HG03342 (cell line): ENCODE data around the gene EXOC2.

ENCODE experiments used
- ATAC-seq: cut with Tn5 transposase; IDR thresholded peaks from one replicate; pipeline ENCODE4 v1.9.1; 2021; ENCODE audit warnings: mild to moderate bottlenecking, moderate library complexity; ENCODE audit not compliant: unreplicated experiment

Gene EXOC2

GRCh38 chr6:692858-693722, at the start of gene EXOC2:
TSS of gene EXOC2 (minus strand) at chr6:693139. CDS start at chr6:637818, 55,321 bp downstream.
- peak; percentile 87 for ATAC-seq

DNA sequence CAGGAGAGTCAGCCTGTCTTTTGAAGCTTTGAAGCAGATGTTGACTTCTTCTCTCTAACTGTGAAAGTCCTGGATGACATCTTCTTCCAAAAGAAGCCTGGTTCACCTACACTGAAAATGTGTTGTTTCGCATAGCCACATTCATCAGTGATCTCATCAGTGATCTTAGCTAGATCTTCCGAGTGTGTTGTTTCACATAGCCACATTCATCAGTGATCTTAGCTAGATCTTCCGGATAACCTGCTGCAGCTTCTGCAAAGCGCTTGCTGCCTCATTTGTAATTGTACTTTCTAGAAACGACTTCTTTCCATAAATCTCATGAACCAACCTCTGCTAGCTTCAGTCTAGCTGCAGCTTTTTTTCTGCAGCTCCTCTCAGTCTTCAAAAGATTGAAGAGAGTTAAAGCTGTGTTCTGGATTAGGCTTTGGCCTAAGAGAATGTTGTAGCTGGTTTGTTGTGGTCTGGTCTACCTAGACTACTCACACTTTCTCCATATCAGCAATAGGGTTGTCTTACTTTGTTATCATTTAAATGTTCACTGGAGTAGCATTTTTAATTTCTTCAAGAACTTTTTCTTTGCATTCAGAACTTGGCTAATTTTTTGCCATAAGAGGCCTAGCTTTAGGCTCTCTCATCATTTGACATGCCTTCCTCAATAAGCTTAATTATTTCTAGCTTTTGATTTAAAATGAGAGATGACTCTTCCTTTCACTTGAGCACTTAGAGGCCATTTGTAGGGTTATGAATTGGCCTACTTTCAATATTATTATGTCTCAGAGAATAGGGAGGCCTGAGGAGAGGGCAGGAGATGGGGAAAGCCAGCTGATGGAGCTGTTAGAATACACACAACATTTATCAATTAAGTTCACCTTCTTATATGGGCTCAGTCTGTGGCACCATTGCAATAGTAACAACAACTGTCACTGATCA, 48.7 kb upstream of the EXOC2 start:
- no peak for ATAC-seq

DNA sequence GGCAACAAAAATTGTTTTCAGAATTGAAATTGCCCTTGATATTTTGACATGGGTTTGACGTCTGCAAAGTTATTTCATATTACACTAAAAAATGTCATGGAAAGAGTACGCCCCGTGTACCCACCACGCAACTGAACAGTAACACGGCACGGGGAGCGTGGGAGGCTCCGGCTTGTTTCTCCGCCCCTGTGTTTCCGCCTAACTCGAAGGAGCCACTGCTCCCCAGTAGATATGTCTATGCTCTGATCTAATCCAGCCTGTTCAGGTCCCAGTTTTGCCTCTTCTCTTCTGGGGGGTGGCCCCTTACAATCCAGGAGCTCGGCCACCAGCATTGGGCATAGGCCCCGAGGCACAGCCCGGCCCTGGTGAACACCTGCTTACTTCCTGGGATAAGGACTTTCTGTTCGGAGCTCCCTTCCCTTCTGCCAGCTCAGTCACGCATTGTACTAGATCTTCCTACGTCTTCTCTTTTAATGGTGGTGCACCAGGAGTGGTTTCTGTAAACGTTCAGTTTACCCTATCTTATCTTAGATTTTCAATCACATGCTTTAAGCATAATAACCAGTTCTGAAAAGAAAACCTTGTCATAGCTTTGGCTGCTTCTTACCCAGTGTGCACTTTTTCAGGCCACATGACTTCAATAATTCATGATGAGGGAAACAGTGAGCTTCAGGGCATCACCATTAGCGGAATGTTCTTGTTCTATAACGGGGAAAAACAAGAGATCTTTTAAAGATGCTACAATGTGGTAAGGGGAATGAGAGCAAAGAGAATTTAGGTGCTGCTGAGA, 43.9 kb upstream of the EXOC2 start:
- no peak for ATAC-seq

- no peak for ATAC-seq
Measured at GRCh38 chr6:733431-734219, 40.7 kb upstream of the EXOC2 start.

- no peak for ATAC-seq
Measured at GRCh38 chr6:731924-732323, 39.0 kb upstream of the EXOC2 start.

GRCh38 chr6:729606-730320, 36.8 kb upstream of the EXOC2 start:
- no peak for ATAC-seq

- no peak for ATAC-seq
Measured at GRCh38 chr6:727856-728255, 34.9 kb upstream of the EXOC2 start.

- ATAC-seq = no peak
Measured at GRCh38 chr6:723540-723939, 30.6 kb upstream of the EXOC2 start.

- ATAC-seq = no peak
Measured at GRCh38 chr6:722608-723007, 29.7 kb upstream of the EXOC2 start.

DNA sequence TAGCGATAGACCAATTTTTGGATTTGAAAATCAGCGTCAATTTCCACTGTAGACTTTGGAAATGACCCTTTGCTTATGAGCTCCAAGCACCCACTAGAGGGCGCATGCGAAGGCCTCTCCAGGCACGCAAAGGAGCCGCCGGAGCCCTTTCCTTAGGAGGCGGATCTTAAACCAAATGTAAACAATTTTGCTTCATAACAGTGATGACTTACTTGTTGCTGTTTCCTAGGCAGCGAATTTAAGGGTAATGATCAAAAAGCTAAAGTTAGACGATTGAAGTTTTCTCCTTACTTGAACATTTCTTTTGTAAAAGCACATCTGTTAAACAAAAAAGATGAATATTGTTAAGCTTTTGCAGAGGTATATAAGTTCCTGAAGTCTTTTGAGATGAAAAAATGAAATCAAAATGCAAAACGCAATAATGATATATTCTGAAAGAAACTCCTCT, 29.2 kb upstream of the EXOC2 start:
- peak; percentile 70 for ATAC-seq

GRCh38 chr6:718345-718744, 25.4 kb upstream of the EXOC2 start:
- ATAC-seq = no peak

DNA sequence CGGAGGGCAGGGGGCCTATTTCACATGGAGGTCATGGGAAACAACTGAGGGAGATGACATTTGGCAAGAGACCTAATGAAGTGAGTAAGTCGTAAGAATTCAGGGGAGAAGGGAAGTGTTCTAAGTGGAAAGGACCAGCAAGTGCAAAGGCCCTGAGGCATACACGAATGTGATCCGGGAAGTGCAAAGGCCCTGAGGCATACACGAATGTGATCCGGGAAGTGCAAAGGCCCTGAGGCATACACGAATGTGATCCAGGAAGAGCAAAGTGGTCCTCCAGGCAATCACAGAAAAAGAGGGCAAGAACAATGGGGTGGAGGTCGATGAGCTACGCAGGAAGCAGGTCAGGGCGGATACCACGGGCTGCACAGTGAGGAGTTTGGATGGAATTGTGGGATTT, 24.2 kb upstream of the EXOC2 start:
- no peak for ATAC-seq

DNA sequence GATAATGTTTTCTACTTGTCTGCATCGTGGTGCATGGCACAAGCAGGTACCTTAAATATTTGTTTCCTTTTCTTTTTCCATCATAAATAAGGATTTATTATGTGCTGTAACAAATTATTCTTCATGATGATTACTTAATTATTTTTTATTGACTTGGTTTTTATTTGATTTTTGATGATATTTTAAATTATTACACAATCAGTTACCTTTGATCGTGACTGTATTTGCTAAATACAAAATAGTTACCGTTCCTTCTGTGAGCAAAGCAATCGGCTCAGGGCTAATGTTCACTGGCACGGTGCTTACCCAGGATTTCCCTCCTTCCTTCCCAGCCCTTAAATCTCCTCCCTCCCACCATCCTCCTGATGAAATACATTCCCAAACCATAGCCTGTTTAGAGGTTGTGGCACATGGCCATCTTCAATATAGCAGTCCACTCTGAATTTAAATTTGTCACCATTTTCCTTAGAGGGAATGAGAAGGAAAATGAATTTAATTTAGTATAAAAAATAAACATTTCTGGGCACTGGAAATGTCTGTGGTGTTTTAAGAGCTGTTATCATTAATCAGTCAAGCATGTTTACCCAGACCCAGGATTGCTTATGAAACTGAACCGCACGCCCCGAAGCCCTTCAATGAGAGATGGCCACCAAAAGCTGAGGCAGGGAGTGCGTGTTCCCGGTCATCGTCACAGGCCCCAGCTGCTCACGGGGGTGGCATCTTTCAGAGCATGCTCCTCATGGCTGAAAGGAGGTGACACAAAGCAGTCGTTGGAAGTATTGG, 23.0 kb upstream of the EXOC2 start:
- ATAC-seq = no peak

- ATAC-seq = no peak
Measured at GRCh38 chr6:714100-714499, 21.2 kb upstream of the EXOC2 start.

DNA sequence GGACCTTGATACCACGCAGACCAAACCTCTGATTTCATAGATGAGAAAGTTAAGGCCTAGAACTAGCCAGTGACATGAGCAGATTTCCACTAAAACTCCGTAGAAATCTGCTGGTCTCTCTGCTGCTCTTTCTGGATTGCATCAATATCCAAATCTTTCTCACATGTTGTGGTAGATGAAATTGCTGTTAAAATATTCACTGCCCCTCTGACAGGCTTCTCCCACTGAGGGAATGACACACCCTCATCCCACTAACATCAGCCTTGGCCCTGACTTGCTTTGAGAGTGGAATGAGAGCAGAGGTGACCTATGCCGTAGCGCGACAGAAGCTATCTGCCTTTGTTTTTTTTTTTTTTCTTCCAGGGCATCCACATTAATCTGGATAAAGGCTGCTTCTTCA, 20.4 kb upstream of the EXOC2 start:
- ATAC-seq = no peak

DNA sequence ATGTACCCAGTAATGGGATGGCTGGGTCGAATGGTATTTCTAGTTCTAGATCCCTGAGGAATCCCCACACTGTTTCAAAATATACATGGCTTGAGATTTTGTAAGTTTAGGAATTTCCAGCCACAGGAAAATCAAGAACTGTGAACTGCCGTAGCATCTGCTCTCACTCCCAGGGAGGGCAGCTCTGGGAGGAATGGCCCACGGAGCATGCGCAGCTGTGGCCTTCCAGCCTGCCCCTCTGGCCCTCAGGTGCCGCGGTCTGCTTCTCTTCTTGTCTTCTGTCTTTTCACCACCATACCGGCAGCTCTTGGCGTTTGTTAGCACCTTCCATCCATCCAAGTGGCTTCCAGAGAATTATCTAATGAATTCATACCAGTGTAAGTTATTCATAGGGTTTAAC, 19.9 kb upstream of the EXOC2 start:
- ATAC-seq = no peak

GRCh38 chr6:711925-712324, 19.0 kb upstream of the EXOC2 start:
- ATAC-seq = no peak
